Adrenal gland (tissue), 12 donors: ENCODE data around the gene GRAMD1B. TPM values are rescaled to one million over a fixed set of nuclear protein-coding genes. Genes with fewer than 3 reads are reported as not detected.
A peak's percentile ranks its signal among the peaks of the same experiment; 100 is the strongest.

Experiments
- DNase-seq, 7 donors: peaks; one replicate each; pipeline ENCODE4 v3.0.0-alpha.2; 2019 to 2020
- H3K27ac ChIP-seq, 5 donors: fragments of 200-600 bp; sonication (generic) in 4 of 5; 1 replicate in 3 of 5; 2 replicates in 2 of 5; pipeline versions ENCODE4 v1.5.1 to v1.8.0; 2016 to 2020; ENCODE audit warnings: mild to moderate bottlenecking in 1 of 5
- H3K27me3 ChIP-seq: fragments of 200-600 bp; 2 replicates; pipeline ENCODE4 v1.8.0; 2021
- H3K36me3 ChIP-seq, 2 donors: fragments of 200-600 bp; replicated peaks in 1 of 2; 1 replicate in 1 of 2; 2 replicates in 1 of 2; pipeline versions ENCODE4 v1.5.1 to v1.8.0; 2018 to 2022
- H3K4me1 ChIP-seq, 2 donors: fragments of 200-600 bp; replicated peaks in 1 of 2; 1 replicate in 1 of 2; 2 replicates in 1 of 2; pipeline versions ENCODE4 v1.5.1 to v1.8.0; 2018 to 2021
- H3K4me3 ChIP-seq, 4 donors: fragments of 200-600 bp; sonication (generic) in 3 of 4; one replicate each; pipeline ENCODE4 v1.5.1; 2016 to 2018
- H3K9me3 ChIP-seq, 3 donors: fragments of 200-600 bp; sonication (generic) in 1 of 3; replicated peaks in 1 of 3; 1 replicate in 2 of 3; 2 replicates in 1 of 3; pipeline versions ENCODE4 v1.5.1 to v1.8.0; 2016 to 2021
- CTCF ChIP-seq, 6 experiments: fragments of 450-650 bp in 4 of 6; fragments of 200-600 bp in 2 of 6; sonication (generic) in 1 of 6; IDR thresholded peaks; 1 replicate in 5 of 6; 2 replicates in 1 of 6; pipeline versions ENCODE4 v1.5.1 to v1.8.0; 2016 to 2021; ENCODE audit warnings: antibody characterized with exemption in 6 of 6, mild to moderate bottlenecking in 2 of 6, moderate library complexity in 1 of 6
- POLR2A ChIP-seq, 2 donors: fragments of 450-650 bp; IDR thresholded peaks; one replicate each; pipeline ENCODE4 v1.6.1; 2017; ENCODE audit warnings: antibody characterized with exemption in 2 of 2, mild to moderate bottlenecking in 2 of 2, moderate library complexity in 1 of 2
- WGBS, 4 donors: extraction: QIAGEN DNeasy Blood & Tissue Kit in 2 of 4; methylation state at CpG; one replicate each; pipeline versions ENCODE4 v1.1.5 to v1.1.7; 2013 to 2017; 5-methylcytosine and 5-hydroxymethylcytosine counted together
- intact Hi-C, 2 donors: fragments of 100-400 bp; cut with DNase I; formaldehyde crosslinking; loops; one replicate each; pipeline versions ENCODE4 v1.14.1 to v1.15.0; 2022 to 2023
- polyA plus RNA-seq, 3 donors: library from polyadenylated mRNA; stranded (reverse); fragments of 200-250 nt in 2 of 3; fragments of 350-450 nt in 1 of 3; fragmentation: Illumina TruSeq in 1 of 3; extraction: RNeasy Lipid Tissue Mini Kit (QIAGEN cat#74804) in 1 of 3; gene quantifications; one replicate each; pipeline ENCODE4 v1.2.3, GENCODE V29; 2013 to 2014
- total RNA-seq, 9 donors: library from RNA; depleted of rRNA in 4 of 9; stranded (reverse); fragments of >200 nt in 4 of 9; fragments of 120-200 nt in 1 of 9; fragmentation: NEBNext Ultra II Directional in 1 of 9; extraction: Animal tissue kit (Norgen Biotek cat#: 25700) in 1 of 9; gene quantifications; one replicate each; pipeline versions ENCODE4 v1.1.0 to v1.2.4, GENCODE V29; 2013 to 2023
- donor health status: healthy with polysubstance abuse.
- donor health status: Bipolar disorder and iron deficiency.
- donor health status: DM: yes; HTN: yes; CAD: no.
- donor health status: DM: no; HTN: no; CAD: no.
- donor health status: DM: no; HTN: no; CAD: no.
- donor health status: DM: yes; HTN: yes; CAD: no.

Gene GRAMD1B
- total and polyA plus RNA-seq, 12 donors, result 101 to 1,898 (median 285) TPM

- intact Hi-C loops, result loop anchor here in 1 of 2 donors (5.0 kb wide), 1 partner anchor 72 kb away; no protein-coding TSS in a partner anchor
- Histone ChIP-seq H3K27me3 (no peaks in the 10 kb centered on the region), H3K27ac (no peak overlapping the region), H3K36me3 (peaks cover 0 to 19% of the 10 kb centered on the region in 2 donors), H3K4me1 (peaks cover 0 to 14% of the 10 kb centered on the region in 2 donors), H3K9me3 (no peaks in the 10 kb centered on the region), H3K4me3 (no peak overlapping the region)
- TF ChIP-seq POLR2A (IDR thresholded peaks at IDR 0.05) (no peak), CTCF (IDR thresholded peaks at IDR 0.05) (no peak)
- 69 to 86% (median 82%) methylated on average over 8 of the region's 8 CpGs for WGBS, 4 donors
- DNase-seq, result peak in 1 of 7 donors; percentile 18
Measured at GRCh38 chr11:123484448-123484847, 54.4 kb downstream of the GRAMD1B start.

GRCh38 chr11:123487157-123487744 lies 57.2 kb downstream of the GRAMD1B start:
- intact Hi-C loops, result no loop called here
- H3K9me3 ChIP-seq, result no peaks in the 10 kb centered on the region
- WGBS, 4 donors, result 77 to 83% (median 79%) methylated on average over 8 of the region's 8 CpGs
- H3K4me1 ChIP-seq, result peaks cover 0 to 14% of the 10 kb centered on the region in 2 donors
- H3K27ac ChIP-seq, result peak overlapping the region in 2 of 5 donors; percentile 52 to 62
- DNase-seq, result peak in 1 of 7 donors; percentile 43
- H3K36me3 ChIP-seq, result peaks cover 0 to 7% of the 10 kb centered on the region in 2 donors
- no peak for TF ChIP-seq CTCF (IDR thresholded peaks at IDR 0.05)
- TF ChIP-seq POLR2A (IDR thresholded peaks at IDR 0.05), result no peak
- no peaks in the 10 kb centered on the region for H3K27me3 ChIP-seq
- H3K4me3 ChIP-seq, result no peak overlapping the region

GRCh38 chr11:123490527-123490926 lies 60.5 kb downstream of the GRAMD1B start:
- Histone ChIP-seq H3K9me3 (no peaks in the 10 kb centered on the region), H3K27me3 (no peaks in the 10 kb centered on the region), H3K27ac (peak overlapping the region in 1 of 5 donors; percentile 20), H3K4me3 (no peak overlapping the region), H3K36me3 (no peaks in the 10 kb centered on the region), H3K4me1 (peaks cover 0 to 10% of the 10 kb centered on the region in 2 donors)
- TF ChIP-seq CTCF (IDR thresholded peaks at IDR 0.05) (no peak), POLR2A (IDR thresholded peaks at IDR 0.05) (no peak)
- intact Hi-C loops, result no loop called here
- peak in 1 of 7 donors; percentile 14 for DNase-seq
- WGBS, 4 donors, result 92 to 100% (median 99%) methylated on average over 2 of the region's 2 CpGs

- H3K36me3 ChIP-seq, result no peaks in the 10 kb centered on the region
- TF ChIP-seq POLR2A (IDR thresholded peaks at IDR 0.05) (no peak), CTCF (IDR thresholded peaks at IDR 0.05) (no peak)
- no peaks in the 10 kb centered on the region for H3K9me3 ChIP-seq
- peak in 2 of 7 donors; percentile 12 to 39 for DNase-seq
- no peak overlapping the region for H3K4me3 ChIP-seq
- peak overlapping the region in 2 of 5 donors; percentile 20 to 38 for H3K27ac ChIP-seq
- H3K27me3 ChIP-seq, result no peaks in the 10 kb centered on the region
- intact Hi-C loops, result no loop called here
- WGBS, 4 donors, result 50 to 76% (median 54%) methylated on average over 3 of the region's 3 CpGs
- H3K4me1 ChIP-seq, result peaks cover 0 to 18% of the 10 kb centered on the region in 2 donors
Measured at GRCh38 chr11:123491241-123491640, 61.2 kb downstream of the GRAMD1B start.
